ENCODE measurements around the gene EFL1. TPM values are rescaled to one million over a fixed set of nuclear protein-coding genes. Genes with fewer than 3 reads are reported as not detected.

EFL1 gene
- total and polyA plus RNA-seq, 2 of the 8 experiments (the other 6 are each of a cell fraction or from before 2014, with no cell fraction given): 10.8 to 31.5 TPM

DNA sequence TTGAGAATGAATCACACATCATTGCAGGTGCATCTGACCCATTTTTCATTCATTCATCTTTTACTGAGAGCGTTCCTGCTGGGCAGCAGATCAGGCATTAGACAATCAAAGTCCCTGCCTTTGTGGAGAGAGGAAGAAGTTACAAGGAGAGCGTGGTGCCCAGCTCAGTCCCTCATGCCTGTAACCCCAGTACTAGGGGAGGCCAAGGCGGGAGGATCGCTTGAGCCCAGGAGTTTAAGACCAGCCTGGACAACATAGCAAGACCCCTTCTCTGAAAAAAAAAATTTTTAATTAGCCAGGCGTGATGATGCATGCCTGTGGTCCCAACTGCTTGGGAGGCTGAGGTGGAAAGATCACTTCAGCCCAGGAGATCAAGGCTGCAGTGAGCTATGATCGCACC lies 181.8 kb downstream of the EFL1 start:
- FAIRE-seq: no peak

More for the DNA sequence above, 181.8 kb downstream of the EFL1 start:
- Histone ChIP-seq H3K9ac (replicated peaks in 1 of 4; ENCODE audit: extremely low read depth in 1 of 4, low read depth in 3 of 4, low read length in 3 of 4) (no peak overlapping the region), H3K79me1 (ENCODE audit: low read depth, low read length) (no peaks in the 10 kb centered on the region), H3K56ac (replicated peaks; ENCODE audit: insufficient read length, low read depth, low read length) (no peak overlapping the region), H2BK5ac (ENCODE audit: low read depth, low read length) (no peak overlapping the region), H3K27ac (ENCODE audit: low read depth, low read length) (no peak overlapping the region), H3K23ac (ENCODE audit: insufficient read length) (no peak overlapping the region), H4K5ac (ENCODE audit: insufficient read length, low read depth, low read length) (no peak overlapping the region), H2BK120ac (replicated peaks; ENCODE audit: low read depth, low read length) (no peak overlapping the region), H3K4me1 (replicated peaks in 1 of 4; ENCODE audit: control insufficient read depth in 3 of 4, insufficient read depth in 4 of 4, low read length in 3 of 4) (peaks cover 0 to 2% (median 0%) of the 10 kb centered on the region in 4 experiments; a peak in 1 of 7 replicates), H2BK15ac (ENCODE audit: low read length) (no peak overlapping the region), H3K23me2 (ENCODE audit: low read depth, low read length) (no peaks in the 10 kb centered on the region), H4K91ac (replicated peaks; ENCODE audit: insufficient read length, low read length) (no peak overlapping the region), H4K8ac (ENCODE audit: extremely low read depth, insufficient read depth, low read length) (no peak overlapping the region), H2AFZ (ENCODE audit: low read length) (no peak overlapping the region), H3K4me2 (ENCODE audit: insufficient read depth in 1 of 2, low read depth in 2 of 2, low read length in 2 of 2) (no peak overlapping the region), H4K20me1 (replicated peaks in 1 of 2; ENCODE audit: control insufficient read depth in 1 of 2, insufficient read depth in 2 of 2, low read length in 2 of 2) (no peaks in the 10 kb centered on the region), H2BK12ac (ENCODE audit: low read depth, low read length) (no peak overlapping the region), H3K14ac (ENCODE audit: insufficient read length) (no peak overlapping the region), H3K36me3 (ENCODE audit: control insufficient read depth in 2 of 4, insufficient read depth in 4 of 4, low read length in 3 of 4) (no peaks in the 10 kb centered on the region), H3K27me3 (replicated peaks in 1 of 4; ENCODE audit: control insufficient read depth in 3 of 4, extremely low read depth in 1 of 4, insufficient read depth in 3 of 4, low read length in 3 of 4) (no peaks in the 10 kb centered on the region), H3K4me3 (ENCODE audit: extremely low read depth in 1 of 4, insufficient read depth in 2 of 4, low read depth in 3 of 4, low read length in 4 of 4) (no peak overlapping the region), H3K9me3 (ENCODE audit: insufficient read depth in 2 of 2, low read depth in 1 of 2, low read length in 1 of 2) (no peaks in the 10 kb centered on the region), H3K79me2 (ENCODE audit: control insufficient read depth in 1 of 2, insufficient read depth in 2 of 2, low read length in 2 of 2) (no peaks in the 10 kb centered on the region), H2AK5ac (ENCODE audit: low read depth, low read length) (no peak overlapping the region), H2BK20ac (ENCODE audit: low read length) (no peak overlapping the region), H3K4ac (replicated peaks; ENCODE audit: insufficient read length, low read depth, low read length) (no peak overlapping the region), H3K18ac (ENCODE audit: extremely low read depth, low read length) (no peak overlapping the region)
- POLR2A ChIA-PET (ENCODE audit: partially characterized antibody): interaction anchor here (1.5 kb wide), 1 partner anchor 8 kb away, joined by 4 read pairs; no protein-coding TSS in a partner anchor
- 93% methylated on average over 6 of the region's 6 CpGs; no CpG with 5 or more reads in 1 of the 2 experiments for WGBS, 2 experiments (ENCODE audit: extremely low coverage in 1 of 2, insufficient coverage in 1 of 2, insufficient read length in 1 of 2, insufficient replicate concordance in 2 of 2, low coverage in 1 of 2, low lambda C conversion rate in 2 of 2, missing lambda C conversion rate in 1 of 2)
- DNase-seq (ENCODE audit: low read depth in 1 of 2, low spot score in 2 of 2): no peak
- CTCF ChIA-PET (ENCODE audit: partially characterized antibody): interaction anchor here (0.9 to 4.6 kb wide), 12 partner anchors 8 to 88 kb away, joined by 3 to 27 read pairs (median 8); no protein-coding TSS in a partner anchor
